Glomerular visceral epithelial cell (primary cell): Measurements from ENCODE around the gene DCTN3.

Source experiments
- DNase-seq: peaks from one replicate; pipeline ENCODE4 v3.0.0-alpha.2; 2016; ENCODE audit errors: extremely low spot score

DCTN3 gene

DNA sequence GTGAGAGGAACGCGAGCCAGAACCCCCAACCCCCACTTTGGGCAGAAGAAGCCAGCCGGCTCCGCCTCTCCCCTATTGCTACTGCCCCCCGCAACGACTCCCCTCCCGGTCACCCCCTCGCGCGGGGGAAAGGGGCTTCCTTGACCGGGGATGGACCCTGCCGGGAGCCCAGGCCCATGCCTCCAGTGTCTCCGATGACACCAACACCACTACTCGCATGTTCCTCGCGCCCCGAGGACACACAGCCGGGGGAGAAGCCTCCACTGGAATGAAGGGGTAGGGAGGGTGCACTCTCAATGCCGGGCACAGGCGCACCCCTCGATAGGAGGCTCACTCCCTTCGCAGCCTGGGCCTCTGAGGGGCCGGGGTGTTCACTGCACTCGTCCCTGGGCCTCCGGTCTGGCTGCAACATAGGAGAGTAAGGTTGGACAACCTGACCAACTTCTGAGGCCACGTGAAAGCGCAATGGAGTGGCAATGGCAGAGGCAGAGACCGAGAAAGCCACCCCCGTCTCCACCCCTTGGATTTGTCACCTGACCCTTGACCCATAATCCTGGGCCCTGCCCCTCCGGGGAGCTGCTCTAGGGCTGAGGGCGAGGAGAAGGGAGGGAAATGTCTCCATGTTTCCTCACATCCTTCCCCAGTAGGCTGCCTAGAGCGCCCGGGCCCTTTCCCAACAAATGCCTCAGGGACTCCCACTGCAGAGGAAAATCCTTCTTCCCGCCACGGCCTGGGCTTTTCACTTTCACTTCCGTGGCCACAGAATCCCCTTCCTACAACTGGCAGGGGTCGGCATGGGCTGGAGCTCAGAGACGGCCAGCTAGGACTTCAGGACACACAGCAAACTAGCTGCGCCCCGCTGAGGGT is 29.7 kb downstream of the DCTN3 start:
- DNase-seq: no peak

DNA sequence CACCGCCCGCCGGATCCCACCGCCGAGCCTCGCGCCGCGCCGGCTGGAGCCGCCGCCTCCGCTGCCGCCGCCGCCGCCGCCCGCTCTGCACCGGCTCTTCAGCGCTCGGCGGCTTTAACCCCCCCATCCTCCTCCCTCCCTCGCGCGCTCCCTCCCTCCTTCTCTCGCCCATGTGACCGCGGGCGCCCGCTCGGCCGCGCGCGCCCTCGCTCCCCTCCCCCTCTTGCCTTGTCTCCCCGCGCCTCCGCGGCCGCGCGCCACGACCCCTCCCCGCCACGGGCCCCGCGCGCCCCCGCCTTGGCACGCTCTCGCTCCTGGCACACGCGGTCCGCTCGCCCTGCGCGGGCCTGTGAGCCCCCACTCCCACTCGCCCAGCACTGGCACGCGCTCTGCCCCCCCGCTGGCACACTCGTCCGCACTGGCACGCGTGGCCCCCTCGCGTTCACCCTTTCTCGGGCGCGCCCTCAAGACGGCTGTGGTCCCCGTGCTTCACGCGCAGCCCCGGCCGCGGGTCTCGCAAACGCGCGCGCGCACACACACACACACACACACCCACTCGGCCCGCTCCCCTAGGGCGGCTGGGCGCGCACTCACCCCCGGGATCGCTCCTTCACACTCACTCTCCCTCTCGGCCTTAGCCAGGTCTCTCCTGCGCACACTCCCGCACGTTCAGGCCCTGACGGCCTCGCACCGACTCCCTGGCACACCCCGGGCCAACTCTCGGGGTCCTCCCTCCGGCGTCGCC is 30.5 kb downstream of the DCTN3 start, which contains the start of gene CNTFR:
CNTFR (minus strand) TSS at position 89 of the 745 bp plus-strand sequence. CDS start 20,743 bp downstream, outside the sequence.
- DNase-seq: no peak

DNA sequence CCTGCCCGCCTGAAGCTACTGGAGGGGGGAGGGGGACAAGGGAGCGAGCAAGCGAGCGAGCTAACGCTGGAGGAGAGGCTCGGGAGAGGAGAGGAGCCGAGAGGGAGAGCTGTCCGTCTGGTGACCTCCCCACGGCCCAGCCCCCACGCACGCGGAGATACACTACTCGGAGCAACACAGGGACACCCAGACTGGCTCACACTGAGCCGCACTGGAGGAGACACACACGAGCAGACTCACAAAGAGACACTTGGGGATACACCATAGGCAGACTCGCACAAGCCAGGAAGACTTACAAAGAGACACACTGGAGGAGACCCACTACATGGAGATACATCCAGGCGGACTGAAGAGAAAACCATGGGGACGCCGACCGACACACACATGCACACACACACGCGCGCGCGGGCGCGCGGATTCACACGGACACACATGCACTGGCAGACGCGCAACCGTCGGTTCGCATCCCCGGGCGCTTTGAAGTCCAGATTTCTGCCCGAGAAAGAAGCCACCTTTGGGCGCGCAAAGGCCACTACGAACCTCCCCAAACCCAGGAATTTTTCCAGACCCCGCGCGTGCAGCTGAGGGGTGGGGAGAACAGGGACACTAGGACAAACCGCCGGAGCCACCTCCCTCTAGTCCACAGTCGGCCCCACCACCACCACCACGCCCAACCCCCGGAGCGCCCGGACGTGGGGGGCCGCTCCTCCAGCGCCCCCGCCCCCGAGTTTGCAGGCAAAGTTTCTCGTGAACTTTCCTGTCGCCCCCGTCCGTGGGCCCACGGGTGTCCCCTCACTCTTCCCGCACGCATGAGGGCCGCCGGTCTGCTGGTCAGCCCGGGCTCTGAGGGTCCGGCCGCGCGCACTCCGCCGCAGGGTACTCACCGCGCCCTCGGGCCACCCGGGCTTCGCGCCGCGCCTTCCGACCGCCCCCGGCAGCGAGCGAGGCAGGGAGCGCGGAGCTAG is 31.3 kb downstream of the DCTN3 start:
- DNase-seq: no peak

DNA sequence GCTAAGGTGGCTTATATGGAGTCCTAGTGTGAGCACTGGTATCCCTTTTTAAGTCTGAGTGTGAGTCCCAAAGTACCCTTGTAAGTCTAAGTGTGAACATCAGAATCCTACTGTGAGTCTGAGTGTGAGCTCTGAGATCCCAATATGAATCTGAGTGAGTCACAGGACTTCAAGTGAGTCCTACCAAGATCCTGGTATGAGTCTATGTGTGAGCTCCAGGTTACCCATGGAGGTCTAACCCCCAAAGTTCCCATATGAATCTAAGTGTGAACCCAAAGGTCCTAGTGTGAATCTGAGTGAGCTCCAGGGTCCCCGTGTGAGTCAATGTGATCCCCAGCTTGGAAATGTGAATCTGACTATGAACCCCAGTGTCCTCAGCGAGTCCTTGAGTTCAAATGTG is 33.0 kb downstream of the DCTN3 start:
- no peak for DNase-seq

DNA sequence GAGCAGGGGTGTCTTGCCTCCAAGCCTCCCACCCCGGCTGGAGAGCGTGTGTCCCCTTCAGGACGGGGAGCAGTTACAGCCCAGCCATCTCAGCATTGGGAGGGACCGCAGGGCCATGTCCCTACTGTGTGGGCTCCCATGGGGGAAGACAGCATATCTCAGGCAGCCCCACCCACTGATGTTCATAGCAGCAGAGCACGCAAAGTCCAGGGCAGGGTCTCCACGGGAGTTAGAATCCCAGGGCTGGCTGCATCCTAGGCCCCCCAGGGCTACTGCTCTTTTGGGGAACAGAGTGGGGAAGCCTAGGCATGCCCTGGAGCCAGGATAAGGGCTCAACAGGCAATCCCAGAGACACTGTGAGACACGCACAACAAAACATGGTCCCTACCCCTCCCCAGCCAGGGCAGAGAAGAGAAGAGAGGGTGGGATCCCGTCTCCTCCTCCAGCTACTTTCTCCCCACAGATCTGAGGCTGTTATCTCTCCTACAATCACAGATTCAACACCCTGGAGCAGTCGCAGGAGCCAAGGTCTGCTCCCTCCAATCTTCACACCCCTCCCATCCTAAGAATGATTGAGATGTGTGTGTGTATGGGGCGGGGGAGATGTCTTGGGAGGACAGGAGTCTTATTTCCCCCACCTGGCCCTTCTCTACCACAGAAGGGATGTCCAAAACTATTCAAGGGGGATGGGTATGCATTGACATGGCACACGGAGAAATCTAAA is 34.2 kb downstream of the DCTN3 start:
- no peak for DNase-seq

DNA sequence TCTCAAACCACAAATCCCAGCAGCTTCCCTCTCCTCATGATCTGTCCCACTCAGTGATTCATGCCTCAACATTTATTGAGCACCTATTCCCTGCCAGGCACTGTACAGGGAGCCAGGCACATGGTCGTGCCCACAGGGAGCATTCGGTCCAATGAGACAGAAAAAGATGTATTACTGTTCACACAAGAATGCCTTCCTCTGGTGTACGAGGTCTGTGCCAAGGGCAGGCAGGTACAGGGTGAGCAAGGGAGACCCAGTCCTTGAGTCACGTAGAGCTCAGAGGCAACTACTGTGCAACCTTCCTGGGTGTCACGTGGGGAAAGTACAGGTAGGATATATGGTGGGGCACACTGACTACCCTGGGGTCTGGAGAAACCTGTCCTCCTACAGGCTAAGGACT is 35.3 kb downstream of the DCTN3 start:
- no peak for DNase-seq

DNA sequence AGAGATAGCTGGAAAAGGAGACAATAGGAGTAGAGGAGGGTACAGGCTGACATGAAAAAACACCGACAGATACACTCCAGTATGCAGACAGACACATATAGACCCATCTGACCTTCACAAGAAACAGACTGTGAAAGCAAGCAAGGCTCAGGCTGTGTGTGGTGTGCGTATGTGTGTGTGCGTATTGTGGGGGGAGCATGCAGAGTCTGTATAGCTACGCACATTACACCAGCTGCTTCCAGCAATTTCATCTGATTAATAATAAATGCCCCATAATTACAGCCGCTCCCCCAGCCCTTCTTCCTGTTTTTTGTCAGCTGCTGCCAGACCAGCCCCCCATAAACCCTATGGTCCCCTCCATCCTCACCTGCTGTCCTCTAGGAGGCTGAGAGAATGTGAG is 37.5 kb downstream of the DCTN3 start:
- no peak for DNase-seq

DNA sequence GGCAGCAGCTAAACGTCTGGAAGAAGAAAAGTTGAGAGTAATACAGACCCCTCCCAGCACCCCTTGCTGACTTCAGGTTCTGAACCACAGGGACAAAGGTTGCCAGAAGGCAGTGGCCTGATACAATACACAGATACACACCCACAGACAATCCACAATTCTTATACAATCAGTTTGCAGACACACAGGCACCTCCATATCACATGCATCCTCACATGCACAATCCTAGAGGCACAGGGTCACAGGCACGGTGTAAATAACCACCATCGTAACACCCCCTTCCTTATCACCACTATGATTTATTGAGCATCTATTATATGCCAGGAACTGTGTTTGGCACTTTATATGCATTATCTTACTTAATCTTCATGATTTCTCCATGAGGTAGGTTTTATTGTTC is 39.0 kb downstream of the DCTN3 start:
- DNase-seq: no peak

DNA sequence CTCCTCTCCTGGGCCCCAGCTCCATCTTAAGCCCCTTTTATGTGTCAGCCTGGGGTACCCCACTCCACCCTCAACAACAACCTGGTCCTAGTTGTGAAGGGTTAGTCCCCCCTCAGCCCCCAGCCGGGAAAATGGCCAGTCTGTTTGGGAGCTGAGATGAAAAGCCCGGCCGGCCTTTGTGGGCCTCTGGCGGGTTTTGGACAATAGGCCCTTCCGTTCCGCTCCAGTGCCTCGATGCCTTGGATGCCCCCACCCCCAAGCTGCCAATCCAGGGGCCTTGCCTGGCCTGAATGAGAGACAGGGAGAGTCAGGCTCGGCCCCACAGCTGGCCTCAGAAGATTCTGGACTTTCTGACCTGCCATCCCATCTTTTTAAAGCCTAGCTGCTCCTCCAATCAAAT is 39.9 kb downstream of the DCTN3 start:
- no peak for DNase-seq

DNA sequence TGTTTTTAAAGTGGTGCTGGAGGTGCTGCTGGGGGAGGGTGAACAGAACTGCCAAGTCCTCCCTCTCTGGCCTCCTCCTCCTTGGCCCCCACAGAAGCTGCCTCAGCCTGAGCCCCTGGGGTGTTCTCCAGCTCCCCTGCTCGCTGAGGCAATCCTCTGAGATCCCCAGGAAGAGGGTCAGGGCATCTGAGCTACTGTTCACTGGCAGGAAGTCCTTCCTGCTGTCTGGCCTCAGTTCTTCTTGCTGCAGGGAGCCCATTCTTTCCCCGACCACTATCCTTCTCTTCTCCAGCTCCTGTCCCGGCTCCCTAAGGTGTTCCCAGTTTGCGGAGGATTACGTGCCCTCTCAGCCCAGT is 40.5 kb downstream of the DCTN3 start:
- DNase-seq: no peak

DNA sequence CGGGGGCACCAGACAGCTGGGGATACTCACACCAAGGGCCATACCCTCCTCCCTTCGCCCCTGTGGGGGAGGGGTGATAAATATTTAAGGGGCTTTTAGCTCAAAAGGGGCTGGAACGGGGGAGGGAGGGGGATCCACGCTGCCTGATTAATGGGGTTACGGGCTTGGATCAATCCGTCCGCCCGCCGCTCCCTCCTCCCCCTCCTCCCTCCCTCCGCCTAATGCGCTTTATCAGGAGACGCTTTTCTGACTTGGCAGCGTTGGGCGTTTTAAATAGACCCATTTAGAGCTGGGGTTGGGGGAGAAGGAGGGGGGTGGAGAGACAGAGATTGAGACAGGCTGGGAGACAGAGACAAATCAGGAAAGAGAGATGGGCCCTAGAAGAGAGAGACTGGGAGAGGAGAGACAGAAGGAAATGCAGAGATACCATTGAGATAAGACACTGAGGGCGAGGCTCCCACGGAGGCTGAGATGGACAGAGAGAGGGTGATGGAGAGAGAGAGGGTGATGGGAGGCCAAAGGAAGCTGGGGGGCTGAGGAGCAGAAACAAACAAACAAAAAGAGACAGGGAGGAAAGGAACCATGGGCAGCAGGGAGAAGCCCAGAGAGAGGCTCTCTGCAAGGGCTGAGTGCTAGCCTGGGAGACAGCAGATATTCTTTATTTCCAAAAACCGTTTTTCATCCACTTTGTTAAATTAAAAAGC is 41.0 kb downstream of the DCTN3 start:
- no peak for DNase-seq

DNA sequence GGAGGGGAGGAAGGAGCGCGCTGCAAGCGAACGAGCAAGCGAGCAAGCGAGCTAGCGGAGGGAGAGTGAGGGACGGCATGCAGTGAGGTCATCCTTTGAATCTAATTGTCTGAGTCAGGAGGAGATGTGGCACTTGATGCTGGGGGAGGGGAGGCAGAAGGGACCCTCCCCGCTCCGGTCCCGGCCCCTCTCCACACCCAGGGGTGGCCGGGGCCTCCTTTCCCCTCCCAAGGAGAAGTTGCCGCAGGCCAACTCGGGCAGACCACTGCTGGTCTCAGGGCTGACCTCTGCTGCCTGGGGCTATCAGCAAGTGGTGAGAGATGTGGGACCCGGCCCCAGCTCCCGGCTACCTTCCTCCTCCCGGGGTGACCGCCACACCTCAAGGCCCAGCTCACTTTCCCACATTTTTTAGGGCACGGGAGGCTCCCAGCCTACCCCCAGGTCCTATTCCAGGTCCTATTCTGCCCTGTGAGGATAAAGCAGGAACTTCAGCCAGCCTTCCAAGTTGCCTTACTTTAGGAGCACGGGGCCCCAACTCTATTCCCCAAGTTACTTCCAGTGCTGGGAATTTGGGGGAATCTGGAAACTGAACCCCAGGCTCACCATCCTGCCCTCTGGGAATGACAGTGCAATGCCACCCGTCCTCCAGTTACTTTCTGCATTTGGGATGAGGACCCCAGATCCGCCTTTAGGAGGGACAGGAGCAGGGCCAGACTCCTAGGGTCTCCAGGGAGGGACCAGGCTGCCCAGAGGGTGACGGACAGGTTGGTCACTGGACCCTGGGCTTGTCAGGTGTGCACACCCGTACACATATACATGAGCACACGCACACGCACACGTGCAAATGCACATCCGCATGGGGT is 41.8 kb downstream of the DCTN3 start:
- peak; percentile 35 for DNase-seq

DNA sequence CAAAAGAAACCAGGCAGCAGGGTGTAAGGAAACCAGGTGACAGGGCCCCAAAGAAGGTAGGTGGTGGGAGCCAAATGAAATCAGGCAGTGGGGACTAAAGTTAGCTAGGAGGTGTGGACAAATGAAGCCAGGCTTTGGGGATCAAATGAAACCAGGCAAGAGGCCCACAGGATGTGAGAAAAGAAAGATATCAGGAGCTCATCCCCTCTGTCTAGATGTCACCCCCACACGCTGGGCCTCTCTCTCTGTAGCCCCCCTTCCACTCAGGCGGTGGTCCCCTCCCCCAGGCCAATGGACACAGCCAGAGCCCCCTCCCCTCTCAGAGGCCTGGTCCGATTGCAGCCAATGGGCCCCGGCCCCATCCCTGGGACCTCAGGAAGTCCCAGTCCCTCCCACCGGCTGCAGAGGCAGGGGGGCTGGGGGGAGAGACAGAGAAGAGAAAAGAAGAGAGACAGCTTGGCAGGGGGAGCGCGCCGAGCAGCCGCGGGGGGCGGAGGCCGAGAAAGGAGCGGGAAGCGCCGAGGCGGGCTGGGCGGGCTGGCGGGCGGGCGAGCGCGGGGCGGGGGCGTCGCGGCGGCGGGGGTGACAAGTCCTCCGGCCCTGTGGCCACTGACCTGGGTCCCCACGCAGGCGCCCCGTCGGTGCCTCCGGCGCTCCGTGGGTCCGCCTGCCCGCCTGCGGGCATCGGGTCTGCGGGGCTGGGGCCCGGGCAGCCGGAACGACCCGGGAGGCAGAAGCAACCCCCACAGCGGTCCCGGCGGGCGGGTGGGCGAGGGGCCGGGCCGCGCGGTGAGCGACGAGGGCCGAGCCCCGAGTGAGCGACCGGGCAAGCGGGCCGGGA is 42.7 kb downstream of the DCTN3 start:
- no peak for DNase-seq

DNA sequence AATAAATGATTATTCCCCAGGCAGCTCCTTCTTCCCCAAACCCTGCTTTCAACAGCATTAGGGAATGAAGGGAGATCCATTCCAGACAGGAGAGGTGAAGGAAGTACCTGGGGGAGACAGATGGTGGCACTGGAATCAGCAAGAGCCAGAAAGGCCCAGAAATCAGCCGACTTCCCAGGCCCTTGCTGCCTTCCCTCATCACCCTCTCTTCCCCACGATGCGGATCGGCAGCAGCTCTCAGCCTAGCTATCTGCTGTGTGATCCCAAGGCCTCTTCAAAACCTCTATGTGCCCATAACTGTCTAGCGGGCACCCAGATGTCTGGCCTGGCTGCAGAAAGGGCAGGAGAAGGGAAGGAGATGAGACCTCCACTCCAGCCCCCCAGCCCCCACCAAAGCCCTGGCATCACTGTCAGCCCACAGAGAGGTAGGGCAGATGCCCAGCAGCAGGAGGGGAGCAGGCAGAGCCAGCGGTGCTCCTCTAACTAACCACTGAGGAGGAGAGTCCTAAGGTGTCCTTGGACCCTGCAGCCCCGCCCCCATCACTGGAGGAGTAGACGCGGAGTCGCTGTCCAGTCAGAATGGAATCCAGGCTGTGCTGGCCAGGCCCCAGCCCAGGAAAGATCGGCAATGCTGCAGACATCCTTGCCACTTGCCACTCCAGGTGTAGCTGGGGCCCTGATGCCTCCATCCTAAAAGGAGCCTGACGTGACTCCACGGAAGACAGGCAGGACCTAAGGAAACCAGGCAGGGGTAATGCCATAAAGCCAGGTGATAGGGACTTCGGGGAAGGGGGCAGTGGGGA is 43.5 kb downstream of the DCTN3 start:
- no peak for DNase-seq

DNA sequence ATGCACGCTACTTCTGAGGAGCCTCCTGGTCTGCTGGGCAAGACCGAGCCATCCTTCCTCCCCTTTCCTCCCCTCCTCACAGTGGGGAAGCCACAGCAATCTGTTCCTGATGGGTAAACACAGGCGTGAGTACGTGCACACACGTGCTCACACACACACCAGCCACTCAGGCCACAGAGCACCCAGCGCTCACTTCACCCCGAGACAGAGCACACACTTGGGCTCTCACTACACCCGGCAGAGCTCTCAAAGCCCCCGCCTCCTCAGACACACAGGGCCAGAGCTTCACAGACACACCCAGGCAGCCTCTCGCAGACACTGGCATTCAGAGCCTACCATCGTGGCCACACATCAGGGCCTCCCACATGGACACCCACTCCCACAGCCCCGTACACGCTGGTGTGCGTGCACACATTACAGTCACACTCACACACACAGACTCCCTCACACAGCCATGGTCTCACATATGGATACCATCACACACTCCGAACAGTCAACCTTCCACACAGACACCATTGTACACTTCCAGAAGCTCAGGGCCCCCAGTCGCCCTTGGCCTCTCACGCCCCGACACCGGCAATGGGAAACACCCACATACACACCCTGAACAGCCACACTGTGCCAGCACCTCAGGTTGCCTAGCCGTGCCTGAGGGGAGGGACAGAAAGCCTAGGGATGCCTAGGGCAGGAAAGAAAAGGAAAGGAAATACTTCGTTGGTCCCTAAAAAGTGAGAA is 44.3 kb downstream of the DCTN3 start:
- DNase-seq: no peak

DNA sequence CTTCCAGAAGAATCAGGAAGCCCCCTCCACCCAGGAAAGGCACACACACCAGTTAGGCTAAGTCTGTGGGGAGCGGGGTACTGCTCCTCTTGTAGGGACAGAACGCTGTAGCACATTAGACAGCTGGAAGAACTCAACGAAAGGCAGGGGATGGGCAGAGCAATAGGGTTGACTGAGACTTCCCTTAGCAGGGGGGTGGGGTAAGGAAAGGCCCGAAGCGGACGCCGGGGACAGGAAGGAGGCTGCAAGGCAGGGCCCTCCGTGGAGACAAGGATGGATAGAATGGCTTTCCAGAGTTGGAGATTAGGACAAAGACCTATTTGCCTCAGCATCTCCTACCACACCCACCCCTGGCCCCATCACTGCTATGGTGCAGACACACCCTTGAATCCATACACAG is 45.1 kb downstream of the DCTN3 start:
- DNase-seq: no peak

DNA sequence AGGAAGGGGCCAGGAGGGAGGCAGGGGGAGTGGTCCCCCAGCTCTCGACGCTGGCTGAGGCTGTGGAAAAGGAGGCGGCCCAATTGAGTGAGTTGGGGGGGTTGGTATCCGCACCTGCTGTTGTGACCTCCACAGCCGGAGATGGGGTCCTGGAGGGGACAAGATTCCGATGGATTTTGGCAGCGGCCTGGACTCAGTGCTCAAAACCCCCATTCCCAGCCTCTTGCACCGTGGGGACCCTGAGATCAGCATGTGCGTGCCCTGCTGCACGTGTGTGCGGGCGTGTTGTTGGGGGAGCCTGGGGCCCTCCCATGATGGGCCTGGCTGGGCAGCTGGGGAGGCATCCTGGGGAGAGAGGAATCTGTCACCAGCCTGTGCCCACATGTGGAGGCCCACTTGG is 45.7 kb downstream of the DCTN3 start:
- no peak for DNase-seq
